HEK293 (cell line): Measurements from ENCODE around the gene BCL6.
"Not testable (repeated sequence)": the region's sequence is repeated elsewhere in the genome, so short reads cannot be mapped to it uniquely, and the experiment has no call there.

Experiments
- CTCF ChIA-PET: fragments of 350-600 bp; formaldehyde crosslinking; extraction: SDS; loops from one replicate; lab custom pipeline; 2021; ENCODE audit warnings: antibody characterized with exemption; lab: Yijun Ruan, JAX
- POLR2A ChIA-PET: fragments of 300-600 bp; formaldehyde crosslinking; extraction: SDS; loops from one replicate; lab custom pipeline; 2020; ENCODE audit warnings: antibody characterized with exemption, inconsistent platforms; lab: Yijun Ruan, JAX
- H3K27ac ChIP-seq: fragments of 200-500 bp; sonication (Bioruptor generic); 2 replicates; pipeline ENCODE4 v1.5.1; 2014; ENCODE audit warnings: low read depth, low read length, control low read depth, inconsistent platforms; ENCODE audit errors: extremely low read depth
- H3K36me3 ChIP-seq, 2 experiments: fragments of 200-500 bp in 1 of 2; sonication (Bioruptor generic) in 1 of 2; 1 replicate in 1 of 2; 2 replicates in 1 of 2; pipeline ENCODE4 v1.5.1; 2014 to 2017; ENCODE audit warnings: inconsistent platforms in 2 of 2, low read length in 2 of 2; ENCODE audit not compliant: control insufficient read depth in 2 of 2, insufficient read depth in 1 of 2
- H3K4me1 ChIP-seq: fragments of 200-500 bp; sonication (Bioruptor generic); 2 replicates; pipeline ENCODE4 v1.5.1; 2014; ENCODE audit warnings: mild to moderate bottlenecking, low read length, inconsistent platforms; ENCODE audit not compliant: control insufficient read depth, insufficient read depth
- H3K4me3 ChIP-seq: 2 replicates; pipeline ENCODE4 v1.5.1; 2011; ENCODE audit warnings: low read depth, mild to moderate bottlenecking, control low read depth, low read length, moderate library complexity
- H3K9me3 ChIP-seq: fragments of 200-500 bp; sonication (Bioruptor generic); 2 replicates; pipeline ENCODE4 v1.5.1; 2014; ENCODE audit warnings: low read depth, low read length, inconsistent platforms; ENCODE audit not compliant: control insufficient read depth, insufficient read depth
- BCL11B ChIP-seq: fragments of 450-650 bp; formaldehyde crosslinking; IDR thresholded peaks from 2 replicates; pipeline ENCODE4 v1.5.1; 2016; ENCODE audit warnings: low read depth, missing biosample characterization, missing genetic modification characterization
- HOXD13 ChIP-seq: sonication (generic); formaldehyde crosslinking; IDR thresholded peaks from 2 replicates; pipeline ENCODE4 v1.8.0; 2022; ENCODE audit warnings: missing genetic modification reagents, borderline replicate concordance
- KLF10 ChIP-seq: fragments of 450-650 bp; IDR thresholded peaks from 2 replicates; pipeline ENCODE4 v1.5.1; 2018; ENCODE audit warnings: missing biosample characterization, mild to moderate bottlenecking, missing genetic modification characterization
- SALL2 ChIP-seq: fragments of 450-650 bp; formaldehyde crosslinking; IDR thresholded peaks from 2 replicates; pipeline ENCODE4 v1.5.0; 2017; ENCODE audit warnings: missing biosample characterization, mild to moderate bottlenecking, missing genetic modification characterization, borderline replicate concordance
- SCRT2 ChIP-seq: fragments of 450-650 bp; formaldehyde crosslinking; IDR thresholded peaks from 2 replicates; pipeline ENCODE4 v1.5.1; 2016; ENCODE audit warnings: missing biosample characterization, missing genetic modification characterization
- SETDB1 ChIP-seq: IDR thresholded peaks from one replicate; pipeline ENCODE4 v1.6.1; 2017; ENCODE audit warnings: mild to moderate bottlenecking, low read length, moderate library complexity, mixed read lengths; ENCODE audit not compliant: insufficient read length
- ZNF10 ChIP-seq: fragments of 450-650 bp; formaldehyde crosslinking; IDR thresholded peaks from 2 replicates; pipeline ENCODE4 v1.5.1; 2017; ENCODE audit warnings: missing biosample characterization, missing genetic modification characterization
- ZNF112 ChIP-seq: fragments of 450-650 bp; formaldehyde crosslinking; IDR thresholded peaks from 2 replicates; pipeline ENCODE4 v1.5.0; 2017; ENCODE audit warnings: missing biosample characterization, missing genetic modification characterization
- ZNF114 ChIP-seq: fragments of 450-650 bp; formaldehyde crosslinking; IDR thresholded peaks from 2 replicates; pipeline ENCODE4 v1.5.0; 2017; ENCODE audit warnings: missing biosample characterization, missing genetic modification characterization
- ZNF132 ChIP-seq: fragments of 450-650 bp; formaldehyde crosslinking; IDR thresholded peaks from 2 replicates; pipeline ENCODE4 v1.5.1; 2017; ENCODE audit warnings: missing biosample characterization, missing genetic modification characterization, borderline replicate concordance
- ZNF138 ChIP-seq: fragments of 450-650 bp; formaldehyde crosslinking; IDR thresholded peaks from 2 replicates; pipeline ENCODE4 v1.5.1; 2016; ENCODE audit warnings: missing biosample characterization, missing genetic modification characterization, borderline replicate concordance
- ZNF350 ChIP-seq: fragments of 450-650 bp; formaldehyde crosslinking; IDR thresholded peaks from 2 replicates; pipeline ENCODE4 v1.5.0; 2017; ENCODE audit warnings: missing biosample characterization, mild to moderate bottlenecking, missing genetic modification characterization
- ZNF423 ChIP-seq: fragments of 450-650 bp; formaldehyde crosslinking; IDR thresholded peaks from 2 replicates; pipeline ENCODE4 v1.5.1; 2016; ENCODE audit warnings: missing biosample characterization, missing genetic modification characterization
- ZNF530 ChIP-seq: fragments of 450-650 bp; formaldehyde crosslinking; IDR thresholded peaks from 2 replicates; pipeline ENCODE4 v1.5.1; 2016; ENCODE audit warnings: low read depth, missing biosample characterization, missing genetic modification characterization
- ZNF548 ChIP-seq: fragments of 450-650 bp; formaldehyde crosslinking; IDR thresholded peaks from 2 replicates; pipeline ENCODE4 v1.5.1; 2016; ENCODE audit warnings: missing biosample characterization, missing genetic modification characterization
- ZNF560 ChIP-seq: fragments of 450-650 bp; formaldehyde crosslinking; IDR thresholded peaks from 2 replicates; pipeline ENCODE4 v1.5.1; 2017; ENCODE audit warnings: missing biosample characterization, missing genetic modification characterization, borderline replicate concordance
- ZNF621 ChIP-seq: fragments of 450-650 bp; formaldehyde crosslinking; IDR thresholded peaks from 2 replicates; pipeline ENCODE4 v1.5.1; 2017; ENCODE audit warnings: missing biosample characterization, missing genetic modification characterization
- ZNF624 ChIP-seq: fragments of 450-650 bp; formaldehyde crosslinking; IDR thresholded peaks from 2 replicates; pipeline ENCODE4 v1.5.1; 2017; ENCODE audit warnings: missing biosample characterization, missing genetic modification characterization
- ZNF747 ChIP-seq: fragments of 450-650 bp; formaldehyde crosslinking; IDR thresholded peaks from 2 replicates; pipeline ENCODE4 v1.5.1; 2016; ENCODE audit warnings: missing biosample characterization, missing genetic modification characterization
- TF ChIP-seq, protein P1 (sequence below): fragments of 450-650 bp; formaldehyde crosslinking; optimal IDR thresholded peaks from 2 replicates; pipeline ENCODE3; 2016; ENCODE audit warnings: missing biosample characterization, mild to moderate bottlenecking, missing genetic modification characterization
- TF ChIP-seq, protein P2 (sequence below): fragments of 450-650 bp; IDR thresholded peaks from 2 replicates; pipeline ENCODE4 v1.5.1; 2018; ENCODE audit warnings: missing biosample characterization, mild to moderate bottlenecking, missing genetic modification characterization
- TF ChIP-seq, protein P3 (sequence below): fragments of 450-650 bp; IDR thresholded peaks from 2 replicates; pipeline ENCODE4 v1.5.1; 2018; ENCODE audit warnings: missing biosample characterization, missing genetic modification characterization
- TF ChIP-seq, protein P4 (sequence below): fragments of 450-650 bp; formaldehyde crosslinking; IDR thresholded peaks from 2 replicates; pipeline ENCODE4 v1.5.1; 2016; ENCODE audit warnings: missing biosample characterization, missing genetic modification characterization
- TF ChIP-seq, protein P5 (sequence below): fragments of 450-650 bp; formaldehyde crosslinking; IDR thresholded peaks from 2 replicates; pipeline ENCODE4 v1.5.1; 2016; ENCODE audit warnings: missing biosample characterization, missing genetic modification characterization

The BCL6 gene

DNA sequence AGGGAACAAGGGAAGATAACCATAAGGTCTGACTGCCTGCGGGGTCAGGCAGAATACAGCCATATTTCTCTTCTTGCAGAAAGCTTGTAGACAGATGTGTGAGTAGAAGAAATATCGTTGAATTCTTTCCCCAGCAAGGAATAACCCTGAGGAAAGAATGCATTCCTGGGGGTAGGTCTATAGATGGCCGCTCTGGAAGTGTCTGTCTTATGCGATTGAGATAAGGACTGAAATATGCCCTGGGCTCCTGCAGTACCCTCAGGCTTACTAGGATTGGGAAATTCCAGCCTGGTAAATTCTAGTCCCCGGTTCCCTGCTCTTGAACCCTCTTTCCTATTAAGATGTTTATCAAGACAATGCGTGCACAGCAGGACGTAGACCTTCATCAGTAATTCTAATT, 59.3 kb downstream of the BCL6 start:
- Histone ChIP-seq H3K36me3 (no peaks in the 10 kb centered on the region), H3K4me1 (no peaks in the 10 kb centered on the region), H3K9me3 (no peaks in the 10 kb centered on the region), H3K27ac (no peak overlapping the region), H3K4me3 (no peak overlapping the region)
- POLR2A ChIA-PET = no interaction called here
- CTCF ChIA-PET = no interaction called here
- no peak for TF ChIP-seq ZNF621 (tag by site-specific recombination)
- peak; percentile 69 for TF ChIP-seq SETDB1
- TF ChIP-seq, all 188 proteins: peak for 1

DNA sequence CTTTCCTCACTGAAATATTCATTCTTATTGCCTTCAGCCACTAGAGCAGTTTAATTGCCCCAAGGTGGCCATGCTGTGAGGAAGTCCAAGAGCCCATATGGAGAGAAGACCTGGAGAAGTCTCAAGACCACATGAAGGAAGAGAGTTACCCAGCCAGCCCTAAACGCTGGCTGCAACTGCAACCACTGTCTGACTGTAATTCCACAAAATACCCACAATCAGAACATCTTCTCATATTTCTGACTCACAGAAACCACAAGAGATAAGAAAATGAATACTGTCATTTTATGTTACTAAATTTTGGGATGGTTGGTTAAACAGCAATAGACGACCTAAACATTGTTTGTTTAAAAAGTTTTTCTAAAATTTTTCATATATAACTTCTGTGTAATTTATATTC, 60.4 kb downstream of the BCL6 start:
- no peaks in the 10 kb centered on the region for H3K9me3 ChIP-seq
- CTCF ChIA-PET = interaction anchor here (11.0 kb wide), 1 partner anchor 364 kb away, joined by 407 read pairs; no protein-coding TSS in a partner anchor
- no peaks in the 10 kb centered on the region for H3K4me1 ChIP-seq
- H3K4me3 ChIP-seq = no peak overlapping the region
- no peaks in the 10 kb centered on the region for H3K36me3 ChIP-seq
- H3K27ac ChIP-seq = no peak overlapping the region
- POLR2A ChIA-PET = no interaction called here
- TF ChIP-seq ZNF560 (tag by site-specific recombination) (no peak), HOXD13 (CRISPR knock-in tag) (no peak), SALL2 (tag by site-specific recombination) (no peak), ZNF624 (tag by site-specific recombination) (no peak), BCL11B (no peak), ZNF138 (tag by site-specific recombination) (no peak), ZNF548 (tag by site-specific recombination) (no peak), ZNF747 (tag by site-specific recombination) (no peak), ZNF423 (tag by site-specific recombination) (no peak)
- TF ChIP-seq, protein P1, sequence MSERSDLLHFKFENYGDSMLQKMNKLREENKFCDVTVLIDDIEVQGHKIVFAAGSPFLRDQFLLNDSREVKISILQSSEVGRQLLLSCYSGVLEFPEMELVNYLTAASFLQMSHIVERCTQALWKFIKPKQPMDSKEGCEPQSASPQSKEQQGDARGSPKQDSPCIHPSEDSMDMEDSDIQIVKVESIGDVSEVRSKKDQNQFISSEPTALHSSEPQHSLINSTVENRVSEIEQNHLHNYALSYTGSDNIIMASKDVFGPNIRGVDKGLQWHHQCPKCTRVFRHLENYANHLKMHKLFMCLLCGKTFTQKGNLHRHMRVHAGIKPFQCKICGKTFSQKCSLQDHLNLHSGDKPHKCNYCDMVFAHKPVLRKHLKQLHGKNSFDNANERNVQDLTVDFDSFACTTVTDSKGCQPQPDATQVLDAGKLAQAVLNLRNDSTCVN (tag by site-specific recombination) = no peak
- TF ChIP-seq, protein P2, sequence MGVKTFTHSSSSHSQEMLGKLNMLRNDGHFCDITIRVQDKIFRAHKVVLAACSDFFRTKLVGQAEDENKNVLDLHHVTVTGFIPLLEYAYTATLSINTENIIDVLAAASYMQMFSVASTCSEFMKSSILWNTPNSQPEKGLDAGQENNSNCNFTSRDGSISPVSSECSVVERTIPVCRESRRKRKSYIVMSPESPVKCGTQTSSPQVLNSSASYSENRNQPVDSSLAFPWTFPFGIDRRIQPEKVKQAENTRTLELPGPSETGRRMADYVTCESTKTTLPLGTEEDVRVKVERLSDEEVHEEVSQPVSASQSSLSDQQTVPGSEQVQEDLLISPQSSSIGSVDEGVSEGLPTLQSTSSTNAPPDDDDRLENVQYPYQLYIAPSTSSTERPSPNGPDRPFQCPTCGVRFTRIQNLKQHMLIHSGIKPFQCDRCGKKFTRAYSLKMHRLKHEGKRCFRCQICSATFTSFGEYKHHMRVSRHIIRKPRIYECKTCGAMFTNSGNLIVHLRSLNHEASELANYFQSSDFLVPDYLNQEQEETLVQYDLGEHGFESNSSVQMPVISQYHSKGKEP (tag by site-specific recombination) = no peak
- TF ChIP-seq, protein P3, sequence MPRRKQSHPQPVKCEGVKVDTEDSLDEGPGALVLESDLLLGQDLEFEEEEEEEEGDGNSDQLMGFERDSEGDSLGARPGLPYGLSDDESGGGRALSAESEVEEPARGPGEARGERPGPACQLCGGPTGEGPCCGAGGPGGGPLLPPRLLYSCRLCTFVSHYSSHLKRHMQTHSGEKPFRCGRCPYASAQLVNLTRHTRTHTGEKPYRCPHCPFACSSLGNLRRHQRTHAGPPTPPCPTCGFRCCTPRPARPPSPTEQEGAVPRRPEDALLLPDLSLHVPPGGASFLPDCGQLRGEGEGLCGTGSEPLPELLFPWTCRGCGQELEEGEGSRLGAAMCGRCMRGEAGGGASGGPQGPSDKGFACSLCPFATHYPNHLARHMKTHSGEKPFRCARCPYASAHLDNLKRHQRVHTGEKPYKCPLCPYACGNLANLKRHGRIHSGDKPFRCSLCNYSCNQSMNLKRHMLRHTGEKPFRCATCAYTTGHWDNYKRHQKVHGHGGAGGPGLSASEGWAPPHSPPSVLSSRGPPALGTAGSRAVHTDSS (tag by site-specific recombination) = no peak

DNA sequence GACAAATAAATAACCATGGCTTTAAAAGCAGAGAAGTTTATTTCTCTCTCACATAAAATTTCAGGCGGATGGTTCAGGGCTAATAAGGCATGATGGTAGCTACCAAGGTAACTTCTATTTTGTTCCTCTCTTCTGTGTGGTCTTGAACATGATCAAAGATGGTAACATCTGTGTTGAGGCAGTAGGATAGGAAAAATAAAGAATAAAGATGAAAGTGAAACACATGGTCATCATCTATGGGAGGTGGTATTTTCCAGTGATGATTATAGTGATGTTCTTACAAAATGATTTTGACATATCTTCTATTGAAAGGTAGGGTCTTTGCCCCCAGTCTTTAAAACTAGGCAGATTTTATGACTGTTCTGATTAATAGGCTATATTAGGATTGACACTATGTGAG, 60.8 kb downstream of the BCL6 start:
- Histone ChIP-seq H3K9me3 (no peaks in the 10 kb centered on the region), H3K27ac (no peak overlapping the region), H3K4me1 (no peaks in the 10 kb centered on the region), H3K4me3 (no peak overlapping the region), H3K36me3 (no peaks in the 10 kb centered on the region)
- TF ChIP-seq ZNF560 (tag by site-specific recombination) (no peak), ZNF423 (tag by site-specific recombination) (no peak), ZNF350 (no peak), ZNF132 (tag by site-specific recombination) (no peak), ZNF114 (tag by site-specific recombination) (no peak), SCRT2 (no peak), ZNF10 (no peak), KLF10 (tag by site-specific recombination) (no peak), ZNF530 (tag by site-specific recombination) (no peak), ZNF112 (tag by site-specific recombination) (no peak)
- TF ChIP-seq, protein P4, sequence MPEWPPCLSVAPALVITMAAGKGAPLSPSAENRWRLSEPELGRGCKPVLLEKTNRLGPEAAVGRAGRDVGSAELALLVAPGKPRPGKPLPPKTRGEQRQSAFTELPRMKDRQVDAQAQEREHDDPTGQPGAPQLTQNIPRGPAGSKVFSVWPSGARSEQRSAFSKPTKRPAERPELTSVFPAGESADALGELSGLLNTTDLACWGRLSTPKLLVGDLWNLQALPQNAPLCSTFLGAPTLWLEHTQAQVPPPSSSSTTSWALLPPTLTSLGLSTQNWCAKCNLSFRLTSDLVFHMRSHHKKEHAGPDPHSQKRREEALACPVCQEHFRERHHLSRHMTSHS (tag by site-specific recombination) = no peak
- TF ChIP-seq, protein P5, sequence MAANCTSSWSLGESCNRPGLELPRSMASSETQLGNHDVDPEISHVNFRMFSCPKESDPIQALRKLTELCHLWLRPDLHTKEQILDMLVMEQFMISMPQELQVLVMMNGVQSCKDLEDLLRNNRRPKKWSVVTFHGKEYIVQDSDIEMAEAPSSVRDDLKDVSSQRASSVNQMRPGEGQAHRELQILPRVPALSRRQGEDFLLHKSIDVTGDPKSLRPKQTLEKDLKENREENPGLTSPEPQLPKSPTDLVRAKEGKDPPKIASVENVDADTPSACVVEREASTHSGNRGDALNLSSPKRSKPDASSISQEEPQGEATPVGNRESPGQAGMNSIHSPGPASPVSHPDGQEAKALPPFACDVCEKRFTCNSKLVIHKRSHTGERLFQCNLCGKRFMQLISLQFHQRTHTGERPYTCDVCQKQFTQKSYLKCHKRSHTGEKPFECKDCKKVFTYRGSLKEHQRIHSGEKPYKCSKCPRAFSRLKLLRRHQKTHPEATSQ (tag by site-specific recombination) = no peak
- ChIA-PET CTCF (interaction anchor here (11.0 kb wide), 1 partner anchor 363 kb away, joined by 407 read pairs; no protein-coding TSS in a partner anchor), POLR2A (no interaction called here)

DNA sequence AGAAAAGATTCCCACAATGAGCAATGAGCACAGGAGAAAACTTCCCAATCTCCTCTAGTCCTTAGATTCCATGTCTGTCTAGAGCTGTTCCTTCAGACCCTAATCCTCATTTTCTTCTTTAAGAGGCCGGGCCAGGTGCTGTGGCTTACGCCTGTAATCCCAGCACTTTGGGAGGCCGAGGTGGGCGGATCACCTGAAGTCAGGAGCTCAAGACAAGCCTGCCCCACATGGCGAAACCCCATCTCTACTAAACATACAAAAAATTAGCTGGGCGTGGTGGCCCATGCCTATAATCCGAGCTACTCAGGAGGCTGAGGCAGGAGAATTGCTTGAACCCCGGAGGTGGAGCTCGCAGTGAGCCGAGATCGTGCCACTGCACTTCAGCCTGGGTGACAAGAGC, 63.5 kb downstream of the BCL6 start:
- H3K4me3 ChIP-seq, H3K36me3 ChIP-seq, H3K27ac ChIP-seq, POLR2A ChIA-PET, H3K9me3 ChIP-seq, H3K4me1 ChIP-seq: not testable (repeated sequence)
- CTCF ChIA-PET = interaction anchor here (0.6 to 11.0 kb wide), 9 partner anchors 34 to 510 kb away, joined by 3 to 407 read pairs (median 4); no protein-coding TSS in a partner anchor
